Fibroblast of lung (primary cell): ENCODE measurements around the gene CBFB.

ENCODE experiments used
- EZH2 ChIP-seq: IDR thresholded peaks from 2 replicates; pipeline ENCODE4 v1.5.1; 2012; ENCODE audit warnings: low read length, control low read depth, mild to moderate bottlenecking; ENCODE audit errors: missing control alignments
- TF ChIP-seq, protein P1 (sequence below), 2 donors: IDR thresholded peaks in 1 of 2; conservative IDR thresholded peaks in 1 of 2; 1 replicate in 1 of 2; 2 replicates in 1 of 2; pipeline ENCODE4 v1.5.1; 2011 to 2012; ENCODE audit warnings: low read length in 2 of 2, control low read depth in 1 of 2, inconsistent platforms in 1 of 2, low read depth in 1 of 2, mild to moderate bottlenecking in 1 of 2

DNA sequence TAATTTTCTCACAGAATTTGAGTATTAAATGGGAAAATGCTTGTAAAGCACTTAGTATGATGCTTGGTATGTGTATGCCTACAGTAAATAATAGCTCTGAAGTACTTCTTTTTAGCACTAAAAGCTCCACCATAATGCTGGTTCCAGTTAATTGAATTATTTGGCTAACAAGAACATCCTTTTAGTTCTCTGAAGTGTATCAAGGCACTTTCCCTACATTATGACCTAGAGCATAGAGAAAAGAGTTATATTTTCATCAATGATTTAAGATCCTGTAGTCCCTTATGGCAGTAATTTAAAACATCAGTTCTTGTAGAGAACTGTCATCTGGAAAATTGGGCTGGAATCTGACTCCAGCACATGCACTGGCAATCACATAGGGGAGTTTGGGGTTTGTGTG lies 58.9 kb downstream of the CBFB start:
- TF ChIP-seq, protein P1, sequence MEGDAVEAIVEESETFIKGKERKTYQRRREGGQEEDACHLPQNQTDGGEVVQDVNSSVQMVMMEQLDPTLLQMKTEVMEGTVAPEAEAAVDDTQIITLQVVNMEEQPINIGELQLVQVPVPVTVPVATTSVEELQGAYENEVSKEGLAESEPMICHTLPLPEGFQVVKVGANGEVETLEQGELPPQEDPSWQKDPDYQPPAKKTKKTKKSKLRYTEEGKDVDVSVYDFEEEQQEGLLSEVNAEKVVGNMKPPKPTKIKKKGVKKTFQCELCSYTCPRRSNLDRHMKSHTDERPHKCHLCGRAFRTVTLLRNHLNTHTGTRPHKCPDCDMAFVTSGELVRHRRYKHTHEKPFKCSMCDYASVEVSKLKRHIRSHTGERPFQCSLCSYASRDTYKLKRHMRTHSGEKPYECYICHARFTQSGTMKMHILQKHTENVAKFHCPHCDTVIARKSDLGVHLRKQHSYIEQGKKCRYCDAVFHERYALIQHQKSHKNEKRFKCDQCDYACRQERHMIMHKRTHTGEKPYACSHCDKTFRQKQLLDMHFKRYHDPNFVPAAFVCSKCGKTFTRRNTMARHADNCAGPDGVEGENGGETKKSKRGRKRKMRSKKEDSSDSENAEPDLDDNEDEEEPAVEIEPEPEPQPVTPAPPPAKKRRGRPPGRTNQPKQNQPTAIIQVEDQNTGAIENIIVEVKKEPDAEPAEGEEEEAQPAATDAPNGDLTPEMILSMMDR (conservative IDR thresholded peaks at IDR 0.05 in 1 of 2, IDR thresholded peaks at IDR 0.05 in 1 of 2; ENCODE audit: low read depth in 1 of 2, low read length in 2 of 2), result no peak
- no peak for TF ChIP-seq EZH2
